NCI-H1092 (cell line): ENCODE results near the gene KCMF1.

ENCODE experiments used
- DNase-seq: peaks from one replicate; lab custom pipeline; 2025; lab: John Stamatoyannopoulos, UW

Gene KCMF1

GRCh38 chr2:85083092-85083491 is 112.1 kb downstream of the KCMF1 start:
- DNase-seq, result no peak

GRCh38 chr2:85085563-85085962 is 114.6 kb downstream of the KCMF1 start:
- no peak for DNase-seq

DNA sequence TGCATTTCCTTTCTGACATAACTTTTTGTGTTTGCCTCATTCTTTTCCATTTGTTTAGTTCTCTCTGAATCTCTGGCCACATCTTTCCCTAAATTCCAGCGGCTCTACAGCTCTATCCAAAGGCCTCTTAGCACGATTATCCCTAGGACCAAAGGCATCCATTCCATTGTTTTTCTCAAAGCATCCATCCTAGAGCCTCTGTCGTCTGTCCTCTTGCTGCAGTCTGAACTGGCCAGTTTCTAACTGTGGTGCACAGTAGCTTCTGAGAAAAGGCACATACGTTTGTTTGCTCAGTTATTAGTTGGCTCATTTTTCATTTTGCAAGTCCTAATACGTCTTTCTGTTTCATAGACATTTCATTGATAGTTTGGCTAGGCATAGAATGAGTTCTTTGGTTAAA is 116.6 kb downstream of the KCMF1 start:
- no peak for DNase-seq

DNA sequence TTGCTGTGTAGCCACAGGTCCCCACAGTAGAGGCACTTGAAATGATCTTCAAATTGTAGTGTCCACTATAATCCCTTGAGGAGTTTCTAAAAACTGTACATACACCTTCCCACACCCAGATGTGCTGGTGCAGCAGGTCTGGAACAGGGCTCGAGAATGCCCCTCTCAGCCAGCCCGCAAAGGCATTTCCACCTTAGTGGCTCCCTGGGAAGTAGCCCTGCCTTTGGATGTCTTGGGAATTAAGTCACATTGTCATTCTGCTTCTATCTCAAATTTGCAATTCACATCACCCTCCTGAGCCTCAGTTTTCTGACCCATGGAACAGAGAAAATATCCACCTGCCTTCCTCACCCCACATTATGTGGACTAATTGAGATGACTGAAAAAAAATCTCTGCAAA is 118.0 kb downstream of the KCMF1 start:
- no peak for DNase-seq

- no peak for DNase-seq
Measured at GRCh38 chr2:85089585-85089984, 118.6 kb downstream of the KCMF1 start.

- DNase-seq, result no peak
Measured at GRCh38 chr2:85091838-85092237, 120.9 kb downstream of the KCMF1 start.

GRCh38 chr2:85095094-85095493 is 124.1 kb downstream of the KCMF1 start:
- no peak for DNase-seq

GRCh38 chr2:85096616-85097015 is 125.7 kb downstream of the KCMF1 start:
- no peak for DNase-seq

- DNase-seq, result no peak
Measured at GRCh38 chr2:85104228-85104627, 133.3 kb downstream of the KCMF1 start.

- DNase-seq, result no peak
Measured at GRCh38 chr2:85106489-85107180, 135.7 kb downstream of the KCMF1 start.
